GM04503 (cell line): ENCODE data around the gene SEMA3E.

Experiments used
- DNase-seq: peaks from one replicate; pipeline ENCODE4 v3.0.0-alpha.2; 2012; ENCODE audit warnings: low read depth

SEMA3E gene

GRCh38 chr7:83347945-83348444, 300.9 kb downstream of the SEMA3E start:
- peak; percentile 24 for DNase-seq

GRCh38 chr7:83339907-83340306, 309.0 kb downstream of the SEMA3E start:
- DNase-seq, result no peak

- DNase-seq, result no peak
Measured at GRCh38 chr7:83338277-83338950, 310.5 kb downstream of the SEMA3E start.

- DNase-seq, result no peak
Measured at GRCh38 chr7:83337050-83337449, 311.9 kb downstream of the SEMA3E start.

GRCh38 chr7:83326223-83326622, 322.7 kb downstream of the SEMA3E start:
- no peak for DNase-seq

GRCh38 chr7:83325083-83325482, 323.9 kb downstream of the SEMA3E start:
- no peak for DNase-seq

GRCh38 chr7:83324596-83324995, 324.3 kb downstream of the SEMA3E start:
- no peak for DNase-seq

GRCh38 chr7:83321011-83321410, 327.9 kb downstream of the SEMA3E start:
- DNase-seq, result no peak

- no peak for DNase-seq
Measured at GRCh38 chr7:83313931-83314330, 335.0 kb downstream of the SEMA3E start.
